Activated naive CD4-positive, alpha-beta T cell treated with anti-CD3 and anti-CD28 coated beads for 36 hours (primary cell): ENCODE results near the gene RBP3. TPM values are rescaled to one million over a fixed set of nuclear protein-coding genes. Genes with fewer than 3 reads are reported as not detected.

Experiments used
- CTCF ChIA-PET: fragments of 350-600 bp; sonication (Branson Sonifier 250); formaldehyde crosslinking; loops from one replicate; lab custom pipeline; 2021; ENCODE audit warnings: antibody characterized with exemption; lab: Charles Lee
- DNase-seq: peaks from one replicate; pipeline ENCODE4 v3.0.0-alpha.2; 2020
- H3K27ac Mint-ChIP-seq: one replicate; pipeline ENCODE4 v1.8.0; 2021; ENCODE audit warnings: mild to moderate bottlenecking, mixed read lengths
- H3K27me3 Mint-ChIP-seq: one replicate; pipeline ENCODE4 v1.8.0; 2021; ENCODE audit warnings: low read depth, mixed read lengths
- H3K36me3 Mint-ChIP-seq: one replicate; pipeline ENCODE4 v1.8.0; 2021; ENCODE audit warnings: low read depth, mixed read lengths
- H3K4me1 Mint-ChIP-seq: one replicate; pipeline ENCODE4 v1.8.0; 2021; ENCODE audit warnings: low read depth, mixed read lengths
- H3K4me3 Mint-ChIP-seq: one replicate; pipeline ENCODE4 v1.8.0; 2021; ENCODE audit warnings: mild to moderate bottlenecking, moderate library complexity, mixed read lengths
- H3K9me3 Mint-ChIP-seq: one replicate; pipeline ENCODE4 v1.8.0; 2021; ENCODE audit warnings: mixed read lengths
- intact Hi-C: fragments of 100-400 bp; cut with micrococcal nuclease; formaldehyde crosslinking; loops from one replicate; pipeline ENCODE4 v1.15.1; 2023
- total RNA-seq, 2 experiments: library from RNA; stranded (reverse); gene quantifications; one replicate each; pipeline ENCODE4 v1.2.3, GENCODE V29; 2021

RBP3 gene
- total RNA-seq, 2 experiments from 2014 or later = not detected

GRCh38 chr10:47371629-47372485 lies 23.7 kb downstream of the RBP3 start:
- Mint-ChIP-seq H3K4me1 (no peaks in the 10 kb centered on the region), H3K36me3 (no peaks in the 10 kb centered on the region), H3K27ac (no peak overlapping the region), H3K4me3 (no peak overlapping the region), H3K9me3 (no peaks in the 10 kb centered on the region), H3K27me3 (peaks cover 14% of the 10 kb centered on the region)
- intact Hi-C loops = no loop called here
- DNase-seq = no peak
- CTCF ChIA-PET = interaction anchor here (1.0 kb wide), 1 partner anchor 10 kb away, joined by 3 read pairs; no protein-coding TSS in a partner anchor

- CTCF ChIA-PET = interaction anchor here (1.0 kb wide), 1 partner anchor 348 kb away, joined by 3 read pairs; no protein-coding TSS in a partner anchor
- no peak overlapping the region for H3K27ac Mint-ChIP-seq
- peaks cover 5% of the 10 kb centered on the region for H3K4me1 Mint-ChIP-seq
- intact Hi-C loops = no loop called here
- no peak for DNase-seq
- no peaks in the 10 kb centered on the region for H3K36me3 Mint-ChIP-seq
- no peak overlapping the region for H3K4me3 Mint-ChIP-seq
- peaks cover 23% of the 10 kb centered on the region for H3K27me3 Mint-ChIP-seq
- no peaks in the 10 kb centered on the region for H3K9me3 Mint-ChIP-seq
Observed at GRCh38 chr10:47372726-47373125, 24.6 kb downstream of the RBP3 start.

DNA sequence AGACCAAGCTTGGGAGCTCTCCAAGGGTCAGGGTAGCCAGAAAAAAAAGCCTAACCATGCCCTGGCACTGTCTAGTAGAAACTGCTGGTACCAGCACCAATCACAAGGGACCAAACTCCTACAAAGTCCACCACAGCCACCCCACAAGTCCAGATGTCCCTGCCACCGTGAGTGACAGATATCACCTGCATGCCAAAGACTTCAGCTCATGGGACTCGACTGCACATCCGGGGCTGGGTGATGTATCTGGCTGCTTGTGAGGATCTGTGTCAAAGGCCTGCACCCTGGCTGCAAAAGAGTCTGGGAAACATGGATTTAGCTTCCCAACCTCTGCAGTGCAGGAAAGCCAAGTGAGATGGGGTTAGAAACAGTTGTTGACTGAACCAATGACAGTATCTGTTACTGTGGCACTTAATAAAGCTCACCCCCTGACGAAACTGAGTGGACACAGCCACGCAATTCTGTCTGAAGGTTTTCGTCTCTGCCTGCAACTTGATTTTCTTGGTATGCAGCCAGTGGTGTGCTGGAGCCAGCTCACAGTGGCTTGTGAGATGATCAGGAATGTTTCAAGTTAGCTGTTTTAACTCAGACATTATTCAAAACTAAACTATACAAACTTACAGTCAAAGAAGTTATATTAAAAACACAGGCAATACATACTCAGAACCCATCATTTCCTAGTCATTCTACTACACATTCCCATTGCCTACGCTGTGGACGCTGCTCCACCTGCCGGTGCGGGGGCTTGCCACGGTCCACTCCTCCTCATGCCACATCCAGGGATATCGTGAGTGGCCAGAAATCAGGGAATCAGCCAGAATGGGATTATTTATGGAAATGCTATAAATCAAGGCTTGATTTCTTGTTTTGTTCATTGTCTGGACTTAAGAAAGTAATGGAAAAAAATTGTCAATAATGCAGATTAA lies 26.7 kb downstream of the RBP3 start:
- CTCF ChIA-PET = no interaction called here
- no peaks in the 10 kb centered on the region for H3K9me3 Mint-ChIP-seq
- no peak overlapping the region for H3K4me3 Mint-ChIP-seq
- H3K27ac Mint-ChIP-seq = no peak overlapping the region
- H3K27me3 Mint-ChIP-seq = peaks cover 29% of the 10 kb centered on the region
- no peak for DNase-seq
- H3K36me3 Mint-ChIP-seq = no peaks in the 10 kb centered on the region
- intact Hi-C loops = no loop called here
- H3K4me1 Mint-ChIP-seq = peaks cover 6% of the 10 kb centered on the region

DNA sequence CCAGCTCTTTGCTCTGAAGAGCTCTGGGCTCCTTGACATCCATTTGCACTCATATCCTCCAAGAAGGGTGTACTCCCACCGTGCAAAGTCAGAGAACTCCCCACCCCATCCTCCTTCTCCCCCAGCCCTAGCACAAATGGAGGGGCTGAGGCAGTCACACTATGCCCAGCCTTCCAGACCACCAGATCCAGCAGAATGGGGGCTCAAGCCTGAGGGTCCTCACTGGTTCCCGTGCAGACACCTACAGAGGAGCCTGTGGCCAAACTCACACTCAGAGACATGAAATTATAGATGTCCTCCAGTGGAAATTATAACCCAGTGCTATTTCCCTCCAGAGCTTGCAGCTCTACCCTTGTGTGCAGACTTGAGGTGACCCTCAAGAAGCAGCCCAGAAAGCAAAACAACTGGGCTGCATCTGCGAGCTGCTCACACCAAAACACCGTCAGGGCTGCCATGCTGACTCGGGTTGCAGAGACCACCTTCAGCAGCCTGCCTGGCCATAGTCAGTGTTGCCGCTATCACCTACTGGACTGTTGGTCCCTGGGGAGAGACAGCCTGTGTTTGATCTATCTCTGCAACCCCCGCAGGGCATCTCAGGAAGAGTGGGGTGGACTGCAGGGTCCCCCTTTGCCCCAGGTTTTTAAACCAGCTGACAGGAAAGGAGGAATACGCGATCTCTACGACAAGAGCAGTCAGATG lies 28.5 kb downstream of the RBP3 start:
- Mint-ChIP-seq H3K4me1 (peaks cover 6% of the 10 kb centered on the region), H3K36me3 (no peaks in the 10 kb centered on the region), H3K27me3 (peaks cover 36% of the 10 kb centered on the region), H3K9me3 (no peaks in the 10 kb centered on the region), H3K4me3 (no peak overlapping the region), H3K27ac (no peak overlapping the region)
- CTCF ChIA-PET = interaction anchor here (0.9 kb wide), 1 partner anchor 23 kb away, joined by 3 read pairs; no protein-coding TSS in a partner anchor
- no peak for DNase-seq
- intact Hi-C loops = no loop called here

DNA sequence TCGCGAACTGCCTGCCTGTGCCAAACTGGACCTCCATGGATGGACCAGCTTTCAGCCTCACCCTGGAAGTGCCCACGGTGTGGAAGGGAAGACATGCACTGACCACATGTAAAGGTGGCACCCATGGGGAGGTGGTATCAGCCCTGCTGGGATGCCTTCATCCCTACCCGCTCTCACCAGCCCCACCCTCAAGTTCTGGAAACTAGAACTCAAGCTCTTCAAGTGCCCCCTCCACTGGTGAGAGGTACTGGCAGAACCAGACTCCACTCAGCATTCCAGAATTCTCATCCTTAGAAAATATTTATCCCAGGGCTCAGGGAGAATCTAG lies 30.0 kb downstream of the RBP3 start:
- H3K4me1 Mint-ChIP-seq = peaks cover 6% of the 10 kb centered on the region
- no peaks in the 10 kb centered on the region for H3K9me3 Mint-ChIP-seq
- intact Hi-C loops = no loop called here
- H3K36me3 Mint-ChIP-seq = no peaks in the 10 kb centered on the region
- DNase-seq = no peak
- CTCF ChIA-PET = no interaction called here
- peaks cover 40% of the 10 kb centered on the region for H3K27me3 Mint-ChIP-seq
- no peak overlapping the region for H3K27ac Mint-ChIP-seq
- H3K4me3 Mint-ChIP-seq = no peak overlapping the region

DNA sequence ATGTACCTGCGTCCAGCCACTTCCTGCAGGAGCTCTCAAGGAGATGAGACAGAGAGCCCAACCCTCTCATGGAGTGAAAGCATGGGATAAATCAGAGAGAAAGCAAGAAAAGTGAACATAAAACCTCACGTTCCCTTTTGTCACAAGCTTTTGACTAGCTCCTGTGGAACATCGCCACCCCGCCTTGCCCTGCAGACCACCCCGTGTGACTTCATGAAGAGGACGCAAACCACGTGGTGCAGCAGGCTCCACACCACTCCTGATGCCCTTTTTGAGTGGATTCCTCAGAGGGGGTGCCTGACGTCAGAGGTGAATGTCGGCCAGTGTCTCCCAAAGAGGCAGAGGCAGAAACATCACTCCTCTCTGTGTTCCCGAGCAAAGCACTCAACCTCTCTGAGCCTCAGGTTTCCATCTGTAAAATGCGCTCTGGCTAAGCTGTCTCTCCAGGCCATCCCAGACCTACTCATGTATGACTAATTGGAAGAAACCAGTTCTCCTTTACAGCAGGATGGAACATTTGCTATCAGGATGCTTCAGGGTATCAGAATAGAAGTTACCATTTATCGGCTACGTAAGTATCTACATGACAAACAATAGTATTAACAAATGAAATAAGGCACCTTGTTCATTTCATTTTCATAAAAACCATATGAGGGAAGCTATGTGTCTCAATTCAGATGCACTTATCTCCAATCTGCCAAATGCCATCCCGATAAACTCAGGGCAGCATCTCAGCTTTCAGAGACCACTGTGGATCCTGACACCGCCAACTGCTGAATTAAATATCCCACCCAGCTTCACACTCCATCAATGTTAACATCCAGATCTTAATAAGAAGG lies 30.7 kb downstream of the RBP3 start:
- Mint-ChIP-seq H3K4me3 (no peak overlapping the region), H3K27ac (no peak overlapping the region), H3K36me3 (no peaks in the 10 kb centered on the region), H3K27me3 (peaks cover 47% of the 10 kb centered on the region), H3K4me1 (peaks cover 11% of the 10 kb centered on the region), H3K9me3 (no peaks in the 10 kb centered on the region)
- intact Hi-C loops = no loop called here
- CTCF ChIA-PET = no interaction called here
- DNase-seq = no peak

DNA sequence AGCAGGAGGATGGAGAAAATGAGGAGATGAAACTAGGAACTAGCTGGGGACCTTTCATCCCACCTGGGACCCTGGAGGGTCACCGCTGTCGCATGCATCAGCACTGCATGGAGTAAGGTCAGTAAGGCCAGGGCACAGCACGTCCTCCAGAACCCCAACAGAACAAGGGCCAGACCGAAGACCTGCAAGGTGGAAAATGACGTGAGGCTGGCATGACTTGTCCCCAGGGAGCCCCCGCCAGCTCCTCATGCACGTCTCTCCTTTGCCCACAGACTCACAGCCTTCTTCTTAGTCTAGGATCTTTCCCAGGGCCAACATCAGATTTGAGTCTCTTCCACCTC lies 31.3 kb downstream of the RBP3 start:
- peaks cover 13% of the 10 kb centered on the region for H3K4me1 Mint-ChIP-seq
- H3K9me3 Mint-ChIP-seq = no peaks in the 10 kb centered on the region
- intact Hi-C loops = no loop called here
- no peaks in the 10 kb centered on the region for H3K36me3 Mint-ChIP-seq
- DNase-seq = no peak
- H3K27me3 Mint-ChIP-seq = peaks cover 49% of the 10 kb centered on the region
- CTCF ChIA-PET = no interaction called here
- H3K27ac Mint-ChIP-seq = no peak overlapping the region
- no peak overlapping the region for H3K4me3 Mint-ChIP-seq

GRCh38 chr10:47379901-47380300 lies 31.7 kb downstream of the RBP3 start:
- H3K4me1 Mint-ChIP-seq = peaks cover 15% of the 10 kb centered on the region
- no peak overlapping the region for H3K27ac Mint-ChIP-seq
- peaks cover 49% of the 10 kb centered on the region for H3K27me3 Mint-ChIP-seq
- H3K4me3 Mint-ChIP-seq = no peak overlapping the region
- no peaks in the 10 kb centered on the region for H3K9me3 Mint-ChIP-seq
- no peaks in the 10 kb centered on the region for H3K36me3 Mint-ChIP-seq
- CTCF ChIA-PET = no interaction called here
- intact Hi-C loops = loop anchor here (5.0 kb wide), 1 partner anchor 1113 kb away; no protein-coding TSS in a partner anchor
- DNase-seq = no peak

DNA sequence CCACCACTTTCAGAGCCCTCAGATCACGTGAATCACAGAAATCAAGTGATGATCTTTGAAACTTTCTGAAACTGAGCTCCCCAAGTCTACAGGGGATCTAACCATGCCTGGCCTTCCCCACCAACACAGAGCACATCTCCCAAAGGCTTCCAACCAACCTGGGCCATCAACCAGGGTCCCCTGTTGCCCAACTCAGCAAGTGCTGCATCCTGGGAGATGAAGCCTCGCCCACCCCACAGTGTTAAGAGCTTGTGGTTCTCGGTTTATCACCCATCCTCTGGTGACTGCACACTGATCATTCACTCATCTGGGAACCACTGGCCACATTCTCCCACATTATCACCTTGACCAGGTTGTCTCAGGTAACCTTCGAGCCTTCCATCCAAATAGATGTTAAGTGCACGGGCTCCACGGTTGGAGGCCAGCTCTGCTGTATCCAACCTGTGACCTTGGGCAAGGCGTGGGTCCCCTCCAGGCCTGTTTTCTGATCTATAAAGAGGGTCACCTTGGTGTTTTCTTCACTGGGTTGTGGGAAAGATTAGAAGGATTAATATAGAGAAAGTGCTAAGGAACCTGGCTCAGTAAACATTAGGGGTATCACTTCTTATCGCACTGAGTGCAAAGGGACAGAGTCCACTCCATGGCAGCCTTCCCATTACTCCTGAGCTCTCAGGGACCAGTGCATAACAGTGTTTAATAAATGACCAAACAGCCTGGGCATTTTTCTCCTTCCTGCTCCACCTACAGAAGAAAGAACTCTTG lies 32.4 kb downstream of the RBP3 start:
- Mint-ChIP-seq H3K27me3 (peaks cover 45% of the 10 kb centered on the region), H3K4me1 (peaks cover 15% of the 10 kb centered on the region), H3K4me3 (no peak overlapping the region), H3K27ac (no peak overlapping the region), H3K9me3 (peaks cover 2% of the 10 kb centered on the region), H3K36me3 (no peaks in the 10 kb centered on the region)
- no peak for DNase-seq
- intact Hi-C loops = loop anchor here (5.0 kb wide), 1 partner anchor 1113 kb away; no protein-coding TSS in a partner anchor
- CTCF ChIA-PET = interaction anchor here (0.9 kb wide), 1 partner anchor 1273 kb away, joined by 3 read pairs; no protein-coding TSS in a partner anchor

DNA sequence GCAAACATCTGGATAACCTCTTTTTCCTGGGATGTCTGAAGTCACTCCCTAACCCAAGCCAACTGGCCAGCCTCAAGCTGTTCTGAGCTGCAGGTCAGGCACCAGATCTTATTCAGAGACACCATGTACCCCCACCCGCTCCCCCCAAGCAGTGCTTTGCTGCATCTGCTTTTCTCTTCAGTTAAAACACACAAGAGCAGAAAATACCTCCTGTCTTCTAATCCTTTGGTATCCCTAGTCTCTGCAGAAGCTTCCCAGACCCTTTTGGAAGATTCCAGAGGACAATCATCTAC lies 32.9 kb downstream of the RBP3 start:
- Mint-ChIP-seq H3K27ac (no peak overlapping the region), H3K4me3 (no peak overlapping the region), H3K9me3 (peaks cover 2% of the 10 kb centered on the region), H3K36me3 (no peaks in the 10 kb centered on the region), H3K4me1 (peaks cover 15% of the 10 kb centered on the region), H3K27me3 (peaks cover 45% of the 10 kb centered on the region)
- DNase-seq = no peak
- intact Hi-C loops = loop anchor here (5.0 kb wide), 1 partner anchor 1114 kb away; no protein-coding TSS in a partner anchor
- CTCF ChIA-PET = interaction anchor here (0.9 kb wide), 1 partner anchor 1273 kb away, joined by 3 read pairs; no protein-coding TSS in a partner anchor
